ENCODE results near the gene SPR.

Gene SPR

DNA sequence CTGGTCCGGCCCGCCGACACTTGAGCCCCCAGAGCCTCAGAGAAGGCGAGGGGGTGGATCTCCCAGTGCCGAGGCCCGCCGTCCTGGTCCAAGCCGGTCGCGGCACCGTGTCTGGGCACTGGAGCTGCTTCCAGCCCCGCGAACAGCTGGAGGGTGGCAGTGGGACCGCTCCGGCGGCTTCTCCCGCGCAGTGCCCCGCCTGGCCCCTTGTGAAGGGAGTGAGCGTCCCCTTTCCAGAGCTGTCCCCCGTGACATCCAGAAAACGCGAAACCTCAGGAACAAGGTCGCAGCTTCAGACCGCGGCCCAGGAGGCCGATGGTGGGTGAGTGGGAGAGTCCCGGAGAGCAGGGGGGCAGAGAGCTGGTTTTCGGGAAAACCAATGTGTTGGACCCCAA is 29.5 kb downstream of the SPR start:
- no peak for DNase-seq

DNA sequence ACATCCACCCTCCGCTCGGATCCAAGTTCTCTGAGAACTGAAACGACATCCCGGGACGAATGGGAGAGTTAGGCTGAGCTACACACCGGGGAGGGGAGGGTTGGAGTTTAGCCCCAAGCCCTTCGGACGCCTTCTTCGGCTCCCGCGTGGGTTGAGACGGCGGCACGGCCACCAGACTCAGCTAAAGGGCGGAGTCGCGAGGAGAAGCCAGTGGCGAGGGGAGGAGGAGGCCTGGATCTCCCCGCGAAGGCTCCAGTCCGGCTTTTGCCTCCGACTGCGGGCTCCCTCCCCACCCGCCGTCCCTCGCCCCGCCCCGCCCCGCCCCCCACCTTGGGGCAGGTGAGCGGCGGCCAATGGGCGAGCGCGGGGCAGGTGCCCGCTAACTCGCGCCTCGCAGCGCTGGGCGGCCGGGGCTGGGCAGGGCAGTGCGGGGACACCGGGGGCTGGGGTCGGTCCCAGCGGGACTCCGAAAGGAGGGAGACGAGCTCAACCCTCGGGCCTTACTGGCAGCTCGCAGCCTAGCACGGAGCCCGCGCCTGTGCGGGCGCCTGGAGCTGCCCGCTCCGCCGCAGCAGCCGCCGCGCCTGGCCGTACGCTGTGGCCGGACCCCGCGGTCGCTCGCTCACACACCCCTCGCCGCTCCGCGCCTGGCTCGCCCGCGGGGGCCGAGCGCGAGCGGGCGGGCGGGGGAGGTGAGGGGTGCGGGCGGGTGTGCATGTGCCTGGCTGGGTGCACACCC is 30.1 kb downstream of the SPR start, which contains the start of gene EMX1:
Gene EMX1, plus strand, starts transcription at position 382 of the 739 bp plus-strand sequence. Its CDS starts 334 bp downstream, at position 716.
- DNase-seq, result peak; percentile 50 to 67

DNA sequence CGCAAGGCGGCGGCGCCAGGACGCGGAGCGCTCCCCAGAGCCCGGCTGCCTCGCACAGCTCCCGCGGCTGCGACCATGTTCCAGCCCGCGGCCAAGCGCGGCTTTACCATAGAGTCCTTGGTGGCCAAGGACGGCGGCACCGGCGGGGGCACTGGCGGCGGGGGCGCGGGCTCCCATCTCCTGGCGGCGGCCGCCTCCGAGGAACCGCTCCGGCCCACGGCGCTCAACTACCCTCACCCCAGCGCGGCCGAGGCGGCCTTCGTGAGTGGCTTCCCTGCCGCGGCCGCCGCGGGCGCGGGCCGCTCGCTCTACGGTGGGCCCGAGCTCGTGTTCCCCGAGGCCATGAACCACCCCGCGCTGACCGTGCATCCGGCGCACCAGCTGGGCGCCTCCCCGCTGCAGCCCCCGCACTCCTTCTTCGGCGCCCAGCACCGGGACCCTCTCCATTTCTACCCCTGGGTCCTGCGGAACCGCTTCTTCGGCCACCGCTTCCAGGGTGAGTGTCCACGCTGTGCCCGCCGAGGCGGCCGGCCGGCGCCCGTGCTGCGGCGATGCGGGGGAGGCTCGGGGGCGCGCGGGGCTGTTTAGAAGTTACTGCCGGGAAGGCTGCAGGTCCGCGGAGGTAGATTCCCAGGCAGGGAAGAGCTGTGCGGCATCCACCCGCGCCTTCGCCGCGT is 30.8 kb downstream of the SPR start:
- DNase-seq, result peak in 1 of 2 donors; percentile 25

DNA sequence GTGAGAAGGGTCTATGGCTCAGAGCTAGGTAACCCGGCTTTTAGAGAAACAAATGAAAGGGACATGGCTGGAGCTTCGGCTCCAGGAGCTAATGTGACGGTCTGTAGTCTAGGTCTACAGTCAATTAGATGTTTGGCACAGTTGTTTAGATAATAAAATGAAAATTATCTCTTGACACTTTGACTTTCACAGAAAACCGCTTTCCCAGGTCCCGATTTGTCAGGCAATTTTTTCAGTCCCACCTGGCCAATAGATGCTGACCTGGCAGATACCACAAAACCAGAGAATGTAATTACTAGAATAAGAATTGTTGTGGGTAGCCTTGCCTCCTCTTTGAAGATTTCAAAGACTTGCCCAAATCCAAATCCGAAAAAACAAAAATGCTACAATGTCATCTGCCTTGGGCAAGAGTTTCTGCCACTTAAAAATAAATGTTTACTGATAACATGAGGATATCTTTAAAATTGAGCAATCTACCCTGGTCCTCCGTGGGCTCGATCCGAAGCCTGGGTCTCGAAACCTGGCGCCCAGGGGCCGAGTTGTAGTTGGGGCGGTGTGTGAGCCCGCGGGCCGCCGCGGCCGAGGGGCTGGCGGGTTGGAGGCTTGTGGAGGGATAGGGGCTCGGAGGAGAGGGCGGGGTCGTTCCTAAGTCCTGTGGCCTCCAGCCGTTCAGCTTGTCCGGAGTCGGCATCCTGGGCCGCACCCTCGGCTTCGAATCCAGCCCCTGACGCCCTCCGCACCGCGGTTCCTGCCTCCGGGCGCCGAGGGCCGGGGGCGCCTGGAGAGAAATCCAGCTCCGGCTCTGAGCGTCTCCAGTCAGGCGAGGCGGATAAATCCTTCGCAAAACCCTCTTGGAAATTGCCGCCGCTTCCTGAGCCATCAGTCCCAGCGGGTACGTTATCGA is 32.5 kb downstream of the SPR start:
- DNase-seq, result no peak

DNA sequence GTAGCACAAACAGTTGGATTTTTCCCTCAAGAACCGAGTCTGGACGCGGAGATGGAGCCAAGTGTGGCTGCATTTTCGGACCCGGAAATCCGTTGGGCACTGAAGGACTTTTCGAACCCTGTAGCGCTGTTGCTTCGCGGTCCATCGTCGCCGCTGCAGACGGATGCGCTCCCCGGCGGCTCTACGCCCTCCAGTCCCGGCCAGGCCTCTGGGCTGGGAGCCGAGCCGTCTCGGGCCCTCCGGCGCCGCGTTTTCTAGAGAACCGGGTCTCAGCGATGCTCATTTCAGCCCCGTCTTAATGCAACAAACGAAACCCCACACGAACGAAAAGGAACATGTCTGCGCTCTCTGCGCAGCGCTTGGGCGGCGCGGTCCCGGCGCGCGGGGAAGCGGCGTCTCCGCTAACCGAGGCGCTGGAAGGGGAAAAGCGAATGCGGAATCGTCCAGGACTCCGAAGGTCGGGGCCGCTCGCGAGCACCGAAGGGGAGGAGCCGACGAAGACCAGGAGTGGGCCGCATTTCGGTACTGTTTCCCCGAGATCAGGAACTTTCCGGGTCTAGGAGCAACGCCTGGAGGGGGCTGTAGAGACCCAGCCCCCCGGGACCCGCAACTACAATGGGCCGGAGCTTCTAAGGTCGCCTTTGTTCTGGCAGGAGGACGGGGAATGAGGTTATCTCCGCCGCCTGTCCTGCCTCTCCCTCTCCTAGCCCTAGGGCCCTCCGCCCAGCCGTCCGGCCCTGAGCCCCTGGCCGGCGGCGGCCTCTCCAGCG is 33.3 kb downstream of the SPR start:
- DNase-seq, result peak in 1 of 2 donors; percentile 43

DNA sequence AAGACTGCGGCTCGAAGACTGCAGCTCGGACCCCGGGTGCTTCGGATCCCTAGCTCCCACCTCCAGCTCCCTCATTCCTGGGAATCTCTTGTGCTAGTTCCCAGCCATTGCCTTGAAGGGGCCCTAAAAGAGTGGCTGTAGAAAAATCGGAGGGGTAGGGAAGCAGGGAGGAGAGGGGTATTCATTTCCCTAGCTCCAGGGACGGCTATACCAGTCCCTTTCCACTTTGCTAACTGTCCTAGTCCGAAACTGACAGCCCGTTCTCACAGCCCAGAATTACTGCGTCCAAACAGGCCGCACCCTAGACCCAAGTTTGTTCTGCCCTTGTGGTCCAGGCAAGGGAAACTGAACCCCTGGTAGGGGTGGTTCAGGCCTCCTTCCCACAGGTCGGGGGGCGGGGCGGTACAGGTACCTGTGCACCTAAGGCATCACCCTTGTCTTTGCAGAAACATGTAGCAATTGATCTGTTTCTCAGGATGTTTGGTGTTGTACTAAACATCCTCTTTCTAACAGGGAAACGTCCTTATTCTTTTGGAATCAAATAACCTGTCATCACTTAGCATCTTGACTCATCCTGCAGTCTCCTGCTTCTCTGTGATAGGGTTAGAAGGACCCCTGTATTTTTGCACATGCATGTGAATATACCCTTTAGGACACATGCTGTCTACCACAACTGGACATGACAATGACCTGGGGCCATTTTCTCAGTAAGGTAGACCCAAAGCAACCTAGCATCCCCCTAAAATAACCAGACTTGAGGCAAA is 34.1 kb downstream of the SPR start:
- DNase-seq, result no peak

DNA sequence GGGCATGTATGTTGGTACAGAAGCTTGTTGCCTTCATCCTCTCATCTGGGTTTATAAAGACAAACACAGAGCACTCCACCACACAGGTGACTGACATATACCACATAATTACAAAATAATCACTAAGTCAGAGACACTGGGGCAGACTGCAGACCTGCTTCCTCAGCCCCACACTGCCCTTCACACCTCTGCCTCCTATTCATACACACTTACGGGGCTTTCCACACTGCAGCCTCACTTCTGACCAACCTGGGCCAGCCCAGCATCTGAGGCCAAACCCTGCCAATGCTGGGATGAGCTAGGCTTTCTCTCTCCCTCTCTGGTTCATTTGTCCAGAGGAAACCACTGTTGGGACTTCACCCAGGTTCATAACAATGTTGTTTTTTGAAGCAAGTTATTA is 34.6 kb downstream of the SPR start:
- no peak for DNase-seq

DNA sequence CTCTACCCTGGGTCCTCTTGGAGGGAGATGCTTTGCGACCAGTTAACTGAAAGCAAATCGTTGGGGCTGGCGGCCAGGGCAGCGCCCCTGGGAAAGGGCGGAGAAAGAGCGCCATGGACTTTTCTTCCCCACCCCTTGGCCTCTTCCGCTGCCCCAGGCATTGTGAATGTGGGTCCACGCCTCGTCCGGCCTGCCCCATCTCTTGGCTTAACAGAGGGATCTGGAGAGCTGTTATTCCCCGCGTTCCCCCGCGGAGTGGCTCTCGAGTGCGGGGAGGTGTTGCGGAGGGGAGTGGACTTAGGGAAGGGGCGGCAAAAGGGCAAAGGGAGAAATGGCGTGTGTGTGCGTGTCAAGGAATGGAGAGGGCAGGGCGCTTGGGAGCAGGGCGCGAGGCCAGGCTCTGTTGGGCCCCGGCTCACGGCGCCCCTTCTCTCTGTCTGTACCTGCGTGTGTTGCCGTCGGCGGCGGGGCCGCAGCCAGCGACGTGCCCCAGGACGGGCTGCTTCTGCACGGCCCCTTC is 36.7 kb downstream of the SPR start:
- no peak for DNase-seq

DNA sequence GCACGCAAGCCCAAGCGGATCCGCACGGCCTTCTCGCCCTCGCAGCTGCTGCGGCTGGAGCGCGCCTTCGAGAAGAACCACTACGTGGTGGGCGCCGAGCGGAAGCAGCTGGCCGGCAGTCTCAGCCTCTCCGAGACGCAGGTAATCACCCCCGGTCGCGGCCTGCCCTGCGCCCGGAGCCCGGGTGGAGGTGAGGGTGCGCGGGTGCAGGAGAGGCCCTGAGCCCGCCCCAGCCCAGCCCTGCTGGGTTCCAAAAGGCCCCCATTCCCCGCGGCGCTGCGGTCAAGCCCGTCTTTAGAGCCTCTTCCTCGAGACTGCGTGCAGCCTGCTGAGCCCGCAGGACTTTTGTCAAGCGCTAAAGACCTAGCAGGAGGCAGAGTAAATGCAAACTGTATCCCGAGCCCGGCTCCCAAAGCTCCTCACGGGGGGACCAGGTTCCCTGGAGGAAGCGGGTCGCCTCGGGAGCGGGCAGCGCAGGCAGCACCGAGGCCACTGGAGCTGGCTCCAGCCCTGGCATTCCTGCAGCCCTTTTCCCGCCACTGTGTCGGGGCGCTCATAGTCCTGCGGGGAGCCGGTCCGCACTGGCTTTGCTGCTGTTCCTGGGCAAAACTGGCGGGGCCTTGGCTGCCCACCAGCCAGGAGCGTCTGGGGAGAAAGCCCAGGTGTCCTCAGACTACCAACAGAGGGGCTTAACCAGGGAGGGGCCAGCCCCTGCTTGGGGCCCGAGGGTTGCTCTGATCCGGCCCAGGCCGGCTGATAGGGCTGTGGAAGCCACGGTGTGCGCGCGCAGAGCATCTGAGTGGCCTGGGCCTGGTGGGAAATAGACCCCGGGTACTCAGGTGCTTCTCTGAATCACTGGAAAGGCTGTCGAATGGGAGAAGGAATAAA is 37.4 kb downstream of the SPR start:
- DNase-seq, result peak in 1 of 2 donors; percentile 19

DNA sequence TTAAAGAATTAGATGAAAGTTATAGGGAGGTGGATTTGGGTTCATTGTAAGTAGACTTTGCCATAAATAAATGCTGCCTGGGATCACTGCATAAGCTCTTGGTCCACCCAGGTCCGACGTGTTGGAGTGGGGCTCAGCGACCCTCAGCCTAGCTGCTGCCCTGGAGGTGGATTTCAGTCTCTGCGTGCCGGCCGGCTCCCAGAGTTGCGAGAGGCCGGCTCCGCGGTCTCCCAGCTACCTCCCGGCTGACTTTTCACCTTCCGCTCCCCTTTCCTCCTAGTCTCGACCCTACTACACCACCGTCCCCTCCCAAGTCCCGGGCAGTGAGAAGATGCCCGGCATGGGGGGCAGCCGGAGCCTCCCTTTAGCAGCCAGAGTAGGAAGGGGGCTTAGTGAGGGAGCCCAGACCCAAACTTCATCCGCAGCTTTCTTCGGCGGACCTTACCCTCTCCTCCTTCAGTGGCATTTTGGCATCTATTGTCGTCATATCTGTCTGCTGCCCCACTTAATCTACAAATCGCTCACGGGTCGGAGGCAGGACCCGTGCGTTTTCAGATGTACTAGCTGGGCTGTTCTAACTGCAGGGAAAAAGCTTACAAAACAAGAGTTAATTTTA is 38.2 kb downstream of the SPR start:
- no peak for DNase-seq

DNA sequence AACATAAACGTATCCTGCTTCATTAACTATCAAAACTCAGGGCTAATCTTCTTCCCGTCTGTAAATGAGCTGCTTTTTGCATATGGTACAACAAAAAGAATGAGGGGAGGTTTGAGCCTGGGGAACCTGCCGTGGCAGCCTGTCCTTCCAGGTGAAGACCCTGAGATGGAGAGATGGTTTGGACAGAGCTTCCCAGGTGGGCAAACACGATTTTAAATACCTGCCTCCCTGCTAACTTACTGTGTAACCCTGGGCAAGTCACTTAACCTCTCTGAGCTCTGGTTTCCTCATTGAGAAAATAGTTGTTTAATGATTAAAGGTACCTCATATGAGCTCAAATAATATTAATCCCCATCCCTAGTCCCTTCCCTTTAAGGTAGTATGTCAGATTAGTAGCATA is 39.2 kb downstream of the SPR start:
- no peak for DNase-seq

DNA sequence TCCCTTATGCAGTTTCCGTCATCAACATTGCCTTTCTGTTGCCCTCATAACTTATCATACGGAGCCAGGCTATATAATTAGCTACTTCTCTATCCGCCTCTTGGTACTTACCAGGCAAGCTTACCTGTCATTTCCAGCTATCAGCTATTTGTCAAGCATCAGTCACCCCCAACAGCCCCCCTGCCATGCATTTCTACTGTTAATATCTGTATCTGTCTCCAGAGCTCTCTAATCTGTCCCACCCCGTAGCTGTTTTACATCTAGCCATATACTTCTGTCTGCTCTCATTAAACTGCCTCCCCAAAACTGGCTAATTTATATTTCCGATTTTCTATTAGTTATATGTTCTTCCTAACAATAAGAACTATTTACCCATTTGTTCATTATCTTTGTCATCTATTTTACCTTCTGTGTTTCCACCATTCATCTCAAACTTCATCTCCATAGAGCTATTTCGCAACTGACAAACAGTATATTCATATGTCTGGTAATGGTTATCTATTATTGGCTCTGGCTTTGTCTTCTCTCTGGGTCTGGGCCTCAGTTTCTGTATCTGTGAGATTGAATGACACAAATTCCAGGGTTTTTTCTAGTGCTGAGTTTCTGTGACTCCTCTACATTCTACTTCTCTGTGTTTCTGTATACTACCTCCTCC is 39.7 kb downstream of the SPR start:
- DNase-seq, result no peak

DNA sequence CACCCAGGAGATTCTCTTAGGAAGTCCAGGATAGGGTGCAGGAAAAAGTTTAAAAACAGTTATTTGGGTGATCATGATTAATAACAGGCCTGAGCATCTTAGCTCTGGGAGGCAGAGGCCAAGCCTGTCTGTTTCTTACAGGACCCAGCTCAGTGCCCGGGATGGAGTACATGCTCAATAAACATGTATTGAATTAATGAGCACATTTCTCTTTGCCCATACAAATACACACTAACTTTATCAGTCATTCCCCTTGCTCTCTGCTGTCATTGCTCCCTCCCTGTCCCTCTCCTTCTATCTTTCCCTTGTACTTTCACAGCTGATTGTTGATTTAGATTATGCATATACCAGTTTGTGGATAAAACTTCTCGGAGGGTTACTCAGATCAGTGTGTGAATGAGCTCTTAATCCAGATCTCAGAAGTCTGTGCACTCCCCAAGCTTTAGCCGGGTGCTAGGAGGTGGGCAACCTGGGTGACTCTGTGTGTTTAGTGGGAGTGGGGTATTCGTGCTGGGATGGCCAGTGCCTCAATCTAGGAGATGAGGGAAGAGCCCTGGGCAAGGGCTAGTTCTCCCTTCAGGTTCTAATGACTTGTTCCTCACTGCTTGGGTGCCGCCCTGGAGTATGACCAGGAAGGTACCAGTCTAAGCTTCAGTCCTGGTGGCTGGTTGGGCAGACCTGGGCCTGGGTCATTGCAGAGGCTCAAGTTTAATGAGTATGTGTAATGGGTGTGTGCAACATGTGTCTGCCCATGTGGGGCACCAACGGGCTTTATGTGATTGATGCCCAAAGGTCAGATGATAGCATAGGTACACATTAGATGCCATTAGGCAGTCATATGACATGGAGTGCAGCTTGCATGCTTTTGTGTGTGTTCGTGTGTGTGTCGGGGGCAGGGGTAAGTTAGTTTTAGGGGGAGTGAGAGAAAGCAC is 40.7 kb downstream of the SPR start:
- no peak for DNase-seq

DNA sequence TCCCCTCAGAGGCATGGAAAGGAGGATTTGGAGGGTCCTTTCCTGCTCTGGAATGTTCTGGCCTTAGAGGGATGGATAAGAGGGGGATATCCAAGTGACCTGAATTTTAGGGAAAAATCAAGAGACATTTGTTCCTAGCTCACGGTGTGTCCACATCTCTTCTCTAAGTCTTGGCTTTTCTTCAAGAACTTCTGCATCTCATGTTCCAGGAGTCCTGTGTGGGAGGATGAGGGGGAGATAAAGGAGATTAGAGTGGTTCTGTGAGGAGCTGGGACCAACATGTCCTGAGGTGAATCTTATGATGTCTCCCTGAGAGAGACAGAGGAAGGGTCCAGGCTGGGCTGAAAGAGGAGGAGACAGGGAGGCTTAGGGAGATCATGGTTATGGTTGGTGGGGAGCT is 41.8 kb downstream of the SPR start:
- DNase-seq, result no peak

DNA sequence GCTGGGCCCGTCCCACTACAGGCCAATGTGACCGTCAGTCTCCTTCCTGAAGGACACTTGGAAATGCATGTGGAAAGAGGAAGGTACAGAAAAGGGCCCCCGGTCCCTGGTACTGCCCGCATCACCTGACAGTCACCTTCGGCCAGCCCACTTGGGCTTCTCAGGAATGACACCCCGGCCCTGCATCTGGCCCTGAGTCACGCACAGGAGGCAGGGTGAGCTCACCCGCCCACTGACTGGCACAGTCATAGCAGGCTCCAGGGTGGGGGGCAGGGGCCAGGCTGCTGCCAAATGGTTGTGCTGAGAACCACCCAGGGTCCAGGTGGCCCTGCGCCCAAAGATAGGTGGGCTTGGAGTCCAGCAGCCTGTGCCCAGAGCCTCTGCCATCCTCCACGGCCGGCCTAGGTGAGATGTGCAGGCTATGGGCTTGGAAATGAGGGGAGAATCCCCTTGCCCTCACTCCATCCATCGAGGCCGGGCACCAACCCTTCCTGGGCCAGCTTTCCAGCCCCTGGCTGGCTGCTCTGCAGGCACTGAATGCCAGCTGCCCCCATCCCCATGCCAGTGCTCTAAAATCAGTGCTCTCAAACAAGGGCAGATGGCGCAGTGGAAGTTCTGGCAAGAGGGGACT is 44.2 kb downstream of the SPR start:
- peak in 1 of 2 donors; percentile 27 for DNase-seq

DNA sequence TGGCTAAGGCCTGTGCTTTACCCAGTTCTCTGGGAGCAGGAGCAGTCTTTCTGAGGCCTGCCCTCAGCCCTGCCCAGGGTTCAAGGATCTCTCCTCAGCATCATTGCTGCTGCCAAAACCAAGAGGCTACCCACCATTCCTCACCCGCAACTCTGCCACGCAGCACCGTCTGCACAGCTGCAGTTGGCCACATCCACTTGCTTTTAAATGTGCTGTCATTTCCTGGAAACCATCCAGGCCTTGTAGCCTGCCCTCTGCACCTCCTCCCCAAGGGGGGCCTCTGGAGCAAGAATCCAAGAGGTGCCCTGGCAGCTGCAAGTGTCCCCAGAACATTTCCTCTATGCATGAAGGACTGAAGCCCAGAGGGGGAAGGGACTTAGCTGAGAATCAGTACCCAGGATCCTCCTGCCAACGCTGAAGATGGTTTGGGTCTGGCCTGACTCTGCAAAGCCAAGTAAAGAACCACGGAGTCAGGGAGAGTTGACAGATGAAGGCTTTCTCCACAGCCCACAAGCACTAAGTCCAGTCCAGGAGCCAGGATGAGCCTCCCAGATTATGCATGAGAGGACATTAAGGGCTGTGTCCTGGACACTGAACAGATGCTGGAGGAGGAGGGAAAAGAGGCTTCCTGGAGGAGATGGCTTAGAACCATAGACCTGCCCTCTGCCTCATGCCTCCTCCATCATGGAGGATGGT is 45.0 kb downstream of the SPR start:
- DNase-seq, result no peak

DNA sequence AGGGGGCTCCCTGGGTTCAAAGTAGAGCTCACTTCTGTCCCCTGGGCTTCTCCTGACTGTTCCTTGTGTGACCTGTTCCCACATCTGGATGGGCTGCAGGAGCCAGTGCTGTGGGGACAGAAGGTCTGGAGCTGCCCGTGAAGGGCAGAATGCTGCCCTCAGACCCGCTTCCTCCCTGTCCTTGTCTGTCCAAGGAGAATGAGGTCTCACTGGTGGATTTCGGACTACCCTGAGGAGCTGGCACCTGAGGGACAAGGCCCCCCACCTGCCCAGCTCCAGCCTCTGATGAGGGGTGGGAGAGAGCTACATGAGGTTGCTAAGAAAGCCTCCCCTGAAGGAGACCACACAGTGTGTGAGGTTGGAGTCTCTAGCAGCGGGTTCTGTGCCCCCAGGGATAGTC is 45.6 kb downstream of the SPR start:
- no peak for DNase-seq
